OCI-LY3 (cell line): ENCODE data around the gene EPS8.

ENCODE experiments used
- H2AFZ ChIP-seq: fragments of 200-600, 300-600 bp; shearing (Covaris generic); 2 replicates; pipeline ENCODE4 v1.6.0; 2014; ENCODE audit warnings: antibody characterized with exemption, low read depth, low read length
- H3K27ac ChIP-seq: fragments of 200-600, 300-600 bp; sonication (generic); 2 replicates; pipeline ENCODE4 v1.5.1; 2014; ENCODE audit warnings: mild to moderate bottlenecking, low read length, moderate library complexity, mixed read lengths
- H3K27me3 ChIP-seq: fragments of 200-600, 300-600 bp; sonication (generic); 2 replicates; pipeline ENCODE4 v1.6.1; 2014; ENCODE audit warnings: low read depth, low read length, mixed read lengths
- H3K36me3 ChIP-seq: fragments of 200-600, 300-600 bp; sonication (generic); replicated peaks from 2 replicates; pipeline ENCODE3; 2014; ENCODE audit warnings: low read depth, low read length, mixed read lengths
- H3K4me1 ChIP-seq: fragments of 300-600, 200-600 bp; sonication (generic); 2 replicates; pipeline ENCODE4 v1.6.1; 2014; ENCODE audit warnings: low read length, mixed read lengths
- H3K4me2 ChIP-seq: fragments of 200-600, 300-600 bp; sonication (generic); 2 replicates; pipeline ENCODE4 v1.6.1; 2014; ENCODE audit warnings: low read length, mixed read lengths
- H3K4me3 ChIP-seq: fragments of 300-600, 200-600 bp; sonication (generic); 2 replicates; pipeline ENCODE4 v1.5.1; 2014; ENCODE audit warnings: antibody characterized with exemption, mild to moderate bottlenecking, low read length, moderate library complexity
- H3K79me2 ChIP-seq: fragments of 300-600, 200-600 bp; shearing (Covaris generic); 2 replicates; pipeline ENCODE4 v1.6.1; 2014; ENCODE audit warnings: mild to moderate bottlenecking, low read length, mixed read lengths
- H3K9ac ChIP-seq: fragments of 300-600, 200-600 bp; shearing (Covaris generic); 2 replicates; pipeline ENCODE4 v1.6.0; 2014; ENCODE audit warnings: mild to moderate bottlenecking, low read length, moderate library complexity
- H3K9me3 ChIP-seq: fragments of 200-600, 300-600 bp; shearing (Covaris generic); 2 replicates; pipeline ENCODE4 v1.6.1; 2014; ENCODE audit warnings: low read length, mixed read lengths; ENCODE audit not compliant: insufficient read depth
- H4K20me1 ChIP-seq: fragments of 200-600, 300-600 bp; sonication (generic); 2 replicates; pipeline ENCODE4 v1.6.1; 2016; ENCODE audit warnings: low read length, mixed read lengths; ENCODE audit not compliant: insufficient read depth
- CTCF ChIP-seq: fragments of 200-600, 300-600 bp; sonication (generic); IDR thresholded peaks from 2 replicates; pipeline ENCODE4 v1.5.1; 2014; ENCODE audit warnings: antibody characterized with exemption, low read length, low read depth
- EZH2phosphoT487 ChIP-seq: fragments of 200-600 bp; shearing (Covaris generic); IDR thresholded peaks from 2 replicates; pipeline ENCODE4 v1.6.1; 2018; ENCODE audit warnings: antibody characterized with exemption, mixed run types, low read depth

Gene EPS8

GRCh38 chr12:15789220-15790171 lies at the start of gene EPS8:
EPS8 (minus strand) TSS chr12:15789388; CDS start chr12:15682951, 106,437 bp downstream.
- Histone ChIP-seq H3K4me2 (peak within 1 kb of the TSS; percentile 85), H3K27me3 (peaks cover 25% of the 10 kb centered on the region), H2AFZ (peak within 1 kb of the TSS; percentile 43), H3K9ac (peak within 1 kb of the TSS; percentile 48), H3K36me3 (no peaks in the 10 kb centered on the region), H3K4me3 (peak within 1 kb of the TSS; percentile 81), H3K9me3 (no peaks in the 10 kb centered on the region), H3K79me2 (no peaks in the 10 kb centered on the region), H3K27ac (no peak within 1 kb of the TSS), H4K20me1 (no peaks in the 10 kb centered on the region), H3K4me1 (peaks cover 5% of the 10 kb centered on the region; the same call in 1 of the 2 replicates)
- no peak for TF ChIP-seq EZH2phosphoT487
- TF ChIP-seq CTCF, result no peak

- Histone ChIP-seq H3K27me3 (0 out of 2 replicates have a peak, but pooled peaks cover 5% of the 10 kb centered on the region), H3K9me3 (no peaks in the 10 kb centered on the region), H3K79me2 (no peaks in the 10 kb centered on the region), H3K4me2 (no peak overlapping the region), H3K36me3 (no peaks in the 10 kb centered on the region), H3K27ac (no peak overlapping the region), H2AFZ (no peak overlapping the region), H4K20me1 (no peaks in the 10 kb centered on the region), H3K4me1 (no peaks in the 10 kb centered on the region), H3K4me3 (no peak overlapping the region), H3K9ac (no peak overlapping the region)
- TF ChIP-seq EZH2phosphoT487 (no peak), CTCF (no peak)
Observed at GRCh38 chr12:15837141-15837790, 48.1 kb upstream of the EPS8 start.

- H3K4me2 ChIP-seq, result no peak overlapping the region
- no peak overlapping the region for H3K9ac ChIP-seq
- no peaks in the 10 kb centered on the region for H3K36me3 ChIP-seq
- H2AFZ ChIP-seq, result no peak overlapping the region
- H3K4me3 ChIP-seq, result no peak overlapping the region
- H4K20me1 ChIP-seq, result no peaks in the 10 kb centered on the region
- no peak for TF ChIP-seq CTCF
- no peak for TF ChIP-seq EZH2phosphoT487
- H3K4me1 ChIP-seq, result no peaks in the 10 kb centered on the region
- no peak overlapping the region for H3K27ac ChIP-seq
- no peaks in the 10 kb centered on the region for H3K9me3 ChIP-seq
- H3K79me2 ChIP-seq, result no peaks in the 10 kb centered on the region
- 0 out of 2 replicates have a peak, but pooled peaks cover 5% of the 10 kb centered on the region for H3K27me3 ChIP-seq
Observed at GRCh38 chr12:15834575-15834974, 45.4 kb upstream of the EPS8 start.
